Brain pericyte (primary cell): ENCODE measurements around the gene SCN3B.
"Not testable (repeated sequence)": the region's sequence is repeated elsewhere in the genome, so short reads cannot be mapped to it uniquely, and the experiment has no call there.

Experiments
- DNase-seq: peaks from one replicate; pipeline ENCODE4 v3.0.0-alpha.2; 2012; ENCODE audit warnings: low read depth, low spot score

SCN3B gene

DNA sequence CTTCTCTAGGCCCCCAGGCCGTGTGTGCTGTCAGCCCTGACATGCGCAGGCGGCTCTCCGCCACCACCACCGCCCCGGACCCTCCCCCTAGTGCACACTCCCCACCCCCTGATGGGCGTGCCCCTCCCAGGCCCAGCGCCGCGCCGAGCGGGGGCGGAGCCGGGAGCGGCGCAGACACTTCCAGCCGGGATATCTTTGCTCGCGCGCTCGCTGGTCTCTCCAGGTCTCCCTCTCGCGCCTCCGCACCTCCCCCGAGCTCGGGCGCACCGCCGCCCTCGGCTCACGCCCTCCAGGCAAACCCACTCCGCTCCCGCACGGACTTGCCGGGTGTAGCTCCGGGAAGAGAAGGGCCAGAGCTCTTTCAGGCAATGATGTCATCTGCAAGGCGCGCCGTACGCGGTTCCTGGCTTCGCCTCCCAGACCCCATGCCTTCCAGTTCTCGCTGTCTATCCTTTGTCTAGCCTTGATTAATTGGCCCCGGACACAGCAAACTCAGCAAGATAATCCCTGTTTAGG is at the start of gene SCN3B:
Gene SCN3B, minus strand, starts transcription at position 59 of the 516 bp plus-strand sequence. CDS start 823 bp downstream, outside the sequence.
- DNase-seq, result no peak

- no peak for DNase-seq
Observed at GRCh38 chr11:123702696-123703095, 48.3 kb upstream of the SCN3B start.

DNA sequence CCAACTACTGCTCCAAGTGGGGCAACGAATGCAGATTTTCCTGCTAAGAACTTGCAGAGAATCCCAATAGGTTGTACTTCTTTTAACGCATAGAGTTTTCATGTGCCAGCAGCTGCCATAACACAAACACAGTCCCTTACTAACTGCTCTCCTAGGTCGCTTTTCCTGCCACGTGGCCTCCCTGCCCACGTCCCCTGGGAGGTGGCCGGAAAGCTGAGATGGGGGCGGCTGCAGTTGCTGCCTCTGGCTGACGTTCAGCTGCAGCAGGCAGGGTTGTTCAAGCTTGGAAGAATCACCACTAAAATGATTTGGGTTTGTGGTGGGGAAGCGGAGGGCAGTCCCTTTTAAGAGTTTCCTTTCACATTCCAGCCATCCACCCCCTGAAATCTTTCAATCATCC is 47.7 kb upstream of the SCN3B start:
- DNase-seq, result no peak

GRCh38 chr11:123700772-123701171 is 46.3 kb upstream of the SCN3B start:
- DNase-seq, result no peak

DNA sequence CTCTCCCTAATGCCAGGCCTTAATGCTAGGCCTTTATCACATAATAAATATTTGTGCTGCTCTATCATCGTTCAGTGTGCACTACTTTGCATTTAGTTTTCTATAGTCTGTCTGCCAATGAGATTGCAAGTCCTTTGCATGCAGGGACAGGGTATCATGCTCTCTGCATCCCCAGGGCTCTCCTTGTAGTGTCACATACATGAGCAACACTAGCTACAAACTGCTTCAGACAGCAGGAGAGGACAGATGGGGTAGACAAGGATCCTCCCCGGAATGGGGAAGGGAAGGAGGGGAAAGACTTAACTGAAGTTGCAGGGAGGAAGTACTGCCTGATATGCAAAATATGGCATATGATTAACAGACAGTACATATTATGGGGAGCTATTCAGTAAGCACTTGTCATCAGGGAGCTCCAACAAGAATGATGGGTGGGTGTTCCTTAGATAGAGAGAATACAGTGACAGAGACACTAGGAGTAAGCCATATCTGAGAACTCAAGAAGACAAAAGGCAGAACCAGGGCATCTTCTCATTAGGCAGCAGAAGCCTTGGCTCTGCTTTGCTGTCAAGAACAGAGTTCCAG is 44.2 kb upstream of the SCN3B start:
- DNase-seq, result no peak

- DNase-seq, result no peak
Observed at GRCh38 chr11:123696183-123696582, 41.8 kb upstream of the SCN3B start.

- no peak for DNase-seq
Observed at GRCh38 chr11:123695231-123695630, 40.8 kb upstream of the SCN3B start.

DNA sequence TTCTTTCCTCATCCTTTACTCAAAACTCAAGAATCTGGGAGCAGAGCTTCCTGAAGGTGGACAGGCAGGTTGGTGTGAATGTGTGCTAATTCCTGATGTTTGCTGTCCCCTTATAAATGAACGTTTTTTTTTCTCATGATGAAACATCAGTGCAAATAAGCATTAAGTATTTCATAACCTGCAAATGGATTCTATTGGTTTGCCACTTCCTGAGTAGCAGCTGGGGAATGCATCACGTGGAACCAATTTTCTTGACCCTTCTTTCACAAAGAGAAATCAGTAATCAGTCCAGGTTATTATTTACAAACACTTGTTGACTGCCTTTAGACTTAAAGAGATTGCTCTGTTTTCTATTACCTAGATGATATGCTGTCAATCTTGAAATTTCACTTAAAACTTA is 40.1 kb upstream of the SCN3B start:
- DNase-seq, result no peak

DNA sequence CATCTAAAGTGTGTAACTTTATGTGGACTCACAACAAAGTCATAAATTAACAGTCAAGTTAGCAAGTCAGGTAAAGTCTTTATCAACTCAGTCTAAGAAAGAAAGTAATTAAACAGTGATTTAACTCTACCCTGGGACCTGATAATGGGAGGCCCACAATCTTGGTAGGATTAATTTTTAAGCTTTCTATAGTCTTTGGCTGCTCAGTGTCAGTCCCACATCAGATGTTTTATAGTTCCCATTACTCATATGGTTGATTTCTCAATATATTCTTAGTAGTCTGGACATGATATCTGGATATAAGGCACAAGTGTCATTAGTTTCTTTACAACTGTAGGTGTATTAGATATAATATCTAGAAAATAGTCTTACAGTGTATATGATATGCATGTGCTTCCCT is 38.5 kb upstream of the SCN3B start:
- no peak for DNase-seq

DNA sequence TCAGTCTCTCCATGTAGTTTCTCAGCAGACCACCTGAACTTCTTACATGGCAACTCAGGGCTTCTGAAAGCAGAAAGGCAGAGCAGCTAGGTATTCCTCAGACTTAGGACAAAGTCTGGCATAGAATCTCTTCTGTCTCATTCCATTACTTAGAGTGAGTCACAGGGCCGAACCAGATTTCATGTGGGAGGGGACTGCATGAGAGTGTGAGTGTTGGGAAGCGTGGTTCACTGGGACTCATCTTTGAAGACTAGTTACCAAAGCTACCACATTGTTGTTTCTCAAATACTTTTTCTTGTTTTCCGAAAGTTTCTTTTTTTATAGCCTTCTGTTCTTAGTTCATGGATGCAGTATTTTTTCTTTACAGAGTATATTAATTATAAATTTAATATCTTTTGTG is 36.1 kb upstream of the SCN3B start:
- DNase-seq, result no peak

DNA sequence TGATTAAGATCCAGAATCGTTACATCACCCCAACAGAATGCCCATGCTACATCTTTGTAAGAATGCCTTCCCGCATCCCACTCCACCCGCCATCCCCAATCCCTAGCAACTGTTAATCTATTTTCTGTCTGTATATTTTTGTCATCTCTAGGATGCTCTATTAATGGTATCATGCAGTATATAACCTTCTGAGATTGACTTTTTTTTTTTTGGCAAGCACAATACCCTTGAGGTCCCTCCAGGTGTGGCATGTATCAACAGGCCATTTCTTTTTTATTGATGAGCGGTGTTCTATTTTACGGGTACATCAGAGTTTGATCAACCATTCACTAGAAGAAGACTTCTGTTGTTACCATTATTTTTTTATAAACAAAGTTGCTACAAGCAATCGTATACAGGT is 30.2 kb upstream of the SCN3B start:
- DNase-seq, result no peak

DNA sequence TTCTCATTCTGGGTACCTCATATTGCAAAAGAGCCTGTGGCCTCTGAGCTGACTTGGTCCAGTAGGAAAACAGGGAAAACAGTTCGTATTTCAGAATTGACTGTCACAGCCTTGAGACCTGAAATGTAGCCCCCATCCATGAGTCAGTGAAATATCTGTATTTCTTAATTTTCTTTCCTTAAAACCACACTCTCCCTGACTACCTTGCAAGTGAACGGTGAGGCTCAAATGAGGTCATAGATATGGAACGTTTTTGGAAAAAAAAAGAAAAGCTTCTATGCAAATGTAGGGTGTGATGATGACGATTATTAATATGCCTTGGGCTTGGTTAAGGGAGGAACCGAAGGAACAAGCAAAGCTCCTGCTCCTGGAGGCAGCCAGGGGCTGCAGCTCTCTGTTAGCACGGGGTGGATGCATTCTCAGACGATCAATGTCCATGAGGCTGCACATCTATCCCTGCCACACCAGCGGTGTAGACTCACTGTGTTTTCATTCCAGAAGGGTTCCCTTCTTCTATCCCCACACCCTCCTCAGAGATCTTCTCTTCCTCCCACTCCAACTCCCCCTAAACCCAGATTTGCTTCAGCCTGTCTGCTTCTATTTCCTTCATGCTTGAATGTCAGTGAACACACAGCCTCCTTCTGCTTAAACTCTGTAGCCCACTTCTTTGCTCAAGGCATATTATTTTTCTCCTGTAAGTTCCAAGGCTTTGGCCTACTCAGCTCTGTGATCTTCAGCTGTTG is 29.2 kb upstream of the SCN3B start:
- no peak for DNase-seq

GRCh38 chr11:123682696-123683410 is 28.4 kb upstream of the SCN3B start:
- no peak for DNase-seq

- no peak for DNase-seq
Observed at GRCh38 chr11:123681030-123681429, 26.6 kb upstream of the SCN3B start.

DNA sequence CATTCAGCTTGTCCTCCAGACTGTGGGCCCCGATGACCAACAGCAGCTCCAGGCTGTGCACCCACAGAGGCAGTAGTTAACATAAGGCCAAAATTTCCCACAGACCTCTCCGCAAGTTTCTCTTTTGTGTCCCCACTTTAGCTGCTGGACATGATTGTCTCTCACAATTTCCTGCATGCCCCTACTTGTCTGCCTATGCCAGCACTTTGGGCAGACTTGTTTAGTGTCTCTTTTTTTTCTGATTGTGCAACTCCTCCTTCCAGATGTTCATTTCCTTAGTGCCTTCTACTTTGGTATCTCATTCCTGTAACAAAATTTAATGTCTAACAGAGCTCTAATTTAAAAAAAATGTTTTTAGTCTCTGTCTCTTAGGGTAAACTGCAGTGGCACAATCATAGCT is 23.8 kb upstream of the SCN3B start:
- DNase-seq, result no peak

- DNase-seq, result no peak
Observed at GRCh38 chr11:123677510-123677909, 23.1 kb upstream of the SCN3B start.

- DNase-seq, result no peak
Observed at GRCh38 chr11:123674297-123674696, 19.9 kb upstream of the SCN3B start.

GRCh38 chr11:123672568-123672967 is 18.1 kb upstream of the SCN3B start:
- DNase-seq, result no peak

DNA sequence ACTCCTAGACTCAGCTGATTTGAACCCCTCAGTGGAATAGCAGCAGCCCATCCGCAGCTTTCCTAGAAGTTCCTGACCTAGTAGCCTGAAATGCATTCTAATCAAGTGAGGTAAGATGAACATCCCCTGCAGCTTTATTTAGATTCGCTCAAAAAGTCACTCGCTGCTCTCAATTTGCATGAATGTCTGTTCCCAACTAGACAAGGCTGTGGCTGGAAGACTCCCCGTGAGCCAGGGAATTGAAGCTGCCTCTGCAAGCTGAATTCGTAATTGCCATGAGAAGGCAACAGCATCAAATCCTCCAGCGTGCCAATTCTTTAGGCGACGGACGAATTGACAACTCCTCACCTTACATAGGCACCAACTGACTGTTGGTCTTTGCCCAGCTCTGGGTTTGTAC is 17.1 kb upstream of the SCN3B start:
- DNase-seq, result no peak

DNA sequence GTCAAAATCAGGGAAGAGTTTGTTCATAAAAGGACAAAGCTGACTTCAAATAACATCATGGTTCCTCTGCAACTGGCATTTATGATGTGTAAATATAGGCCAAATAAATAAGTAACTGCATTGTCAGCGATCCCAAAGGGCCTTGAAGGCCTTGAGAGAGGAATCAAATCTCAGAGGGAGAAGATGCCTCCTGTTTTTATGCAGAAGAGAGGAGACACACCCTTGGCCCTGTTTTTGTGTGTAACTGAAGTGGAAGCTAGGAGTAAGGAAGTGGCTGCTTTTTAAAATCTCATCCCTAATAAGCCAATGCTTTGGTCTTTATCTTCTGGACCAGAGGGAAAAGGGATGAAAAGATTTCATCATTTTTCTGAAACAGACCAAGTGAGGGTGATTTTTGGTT is 15.7 kb upstream of the SCN3B start:
- no peak for DNase-seq

DNA sequence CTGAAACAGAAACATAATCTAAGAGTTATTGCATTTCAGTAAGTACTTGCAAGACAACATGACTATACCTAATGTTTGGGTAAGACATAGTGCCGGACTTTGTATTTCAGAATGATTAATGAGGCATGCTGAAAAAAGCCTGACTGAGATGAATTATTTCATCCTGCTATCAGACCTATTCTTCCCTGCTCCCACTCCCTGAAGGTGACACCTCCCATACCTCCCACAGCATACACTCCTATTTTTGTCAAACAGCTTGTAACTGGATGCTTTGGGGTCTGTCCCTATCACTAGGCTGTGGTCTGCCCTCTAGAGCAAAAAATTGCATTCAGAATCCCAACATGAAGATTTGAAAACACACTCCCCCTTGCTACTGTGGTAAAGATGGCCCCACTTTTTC is 10.9 kb upstream of the SCN3B start:
- DNase-seq, result no peak

- DNase-seq, result not testable (repeated sequence)
Observed at GRCh38 chr11:123659965-123660364, 5.5 kb upstream of the SCN3B start.

GRCh38 chr11:123659311-123659710 is 4.9 kb upstream of the SCN3B start:
- no peak for DNase-seq
